HL-60 (cell line): ENCODE results near the gene GABRB3.

Source experiments
- DNase-seq, 2 experiments: peaks; one replicate each; pipeline ENCODE4 v3.0.0-alpha.2; 2010 to 2020; ENCODE audit warnings: low read depth in 1 of 2, low spot score in 1 of 2
- H3K27ac ChIP-seq: fragments of 250-450 bp; sonication (Bioruptor Pico); replicated peaks from 2 replicates; pipeline ENCODE4 v1.5.1; 2020; ENCODE audit warnings: mild to moderate bottlenecking, moderate library complexity
- H3K27me3 ChIP-seq: fragments of 250-450 bp; sonication (Bioruptor Pico); 2 replicates; pipeline ENCODE4 v1.5.1; 2021; ENCODE audit warnings: mild to moderate bottlenecking, moderate library complexity; ENCODE audit not compliant: insufficient read depth, poor library complexity, severe bottlenecking
- H3K4me3 ChIP-seq: replicated peaks from 2 replicates; pipeline ENCODE4 v1.5.1; 2011; ENCODE audit warnings: mild to moderate bottlenecking, control low read depth, low read length; ENCODE audit not compliant: insufficient read depth
- CTCF ChIP-seq: IDR thresholded peaks from one replicate; pipeline ENCODE4 v1.5.1; 2011; ENCODE audit warnings: low read length, control low read depth, inconsistent platforms; ENCODE audit not compliant: insufficient read depth
- GABPA ChIP-seq: IDR thresholded peaks from 2 replicates; pipeline ENCODE4 v1.6.1; 2012; ENCODE audit warnings: low read depth
- POLR2AphosphoS5 ChIP-seq: IDR thresholded peaks from 2 replicates; pipeline ENCODE4 v1.6.1; 2012; ENCODE audit warnings: low read depth
- REST ChIP-seq: IDR thresholded peaks from 2 replicates; pipeline ENCODE4 v1.6.1; 2012; ENCODE audit warnings: low read depth; ENCODE audit not compliant: insufficient replicate concordance
- SPI1 ChIP-seq: IDR thresholded peaks from 2 replicates; pipeline ENCODE4 v1.6.1; 2012; ENCODE audit warnings: low read depth, mild to moderate bottlenecking, borderline replicate concordance

Gene GABRB3

GRCh38 chr15:26686547-26687187 lies 86.2 kb downstream of the GABRB3 start:
- no peak for DNase-seq
- no peak overlapping the region for H3K4me3 ChIP-seq
- H3K27me3 ChIP-seq = no peaks in the 10 kb centered on the region
- TF ChIP-seq POLR2AphosphoS5 = no peak
- TF ChIP-seq CTCF = no peak
- no peak for TF ChIP-seq SPI1
- no peak overlapping the region for H3K27ac ChIP-seq

GRCh38 chr15:26682598-26683164 lies 90.2 kb downstream of the GABRB3 start:
- no peak for DNase-seq
- TF ChIP-seq POLR2AphosphoS5 (no peak), CTCF (no peak), REST (no peak), SPI1 (no peak)
- H3K27me3 ChIP-seq = no peaks in the 10 kb centered on the region
- H3K4me3 ChIP-seq = no peak overlapping the region
- H3K27ac ChIP-seq = no peak overlapping the region

- no peak for DNase-seq
- H3K4me3 ChIP-seq = no peak overlapping the region
- no peaks in the 10 kb centered on the region for H3K27me3 ChIP-seq
- no peak for TF ChIP-seq SPI1
- TF ChIP-seq CTCF = no peak
- no peak for TF ChIP-seq GABPA
- no peak for TF ChIP-seq REST
- TF ChIP-seq POLR2AphosphoS5 = no peak
- no peak overlapping the region for H3K27ac ChIP-seq
These were observed 92.9 kb downstream of the GABRB3 start for GRCh38 chr15:26679927-26680326.

- Histone ChIP-seq H3K27me3 (no peaks in the 10 kb centered on the region), H3K27ac (no peak overlapping the region), H3K4me3 (no peak overlapping the region)
- DNase-seq = no peak
- TF ChIP-seq SPI1 = no peak
- no peak for TF ChIP-seq CTCF
- no peak for TF ChIP-seq POLR2AphosphoS5
- TF ChIP-seq GABPA = no peak
- no peak for TF ChIP-seq REST
These were observed 96.8 kb downstream of the GABRB3 start for GRCh38 chr15:26676115-26676514.
